Measurements from ENCODE around the gene HOXA3.

HOXA3 gene

GRCh38 chr7:27103489-27104226, 48.7 kb downstream of the HOXA3 start:
- no peak for DNase-seq
- in situ Hi-C loops (cut with HindIII; ENCODE audit: low pct_ligation_motif_present, low pct_unique_long_range_greater_than_20kb, low sequenced_read_pairs) = no loop called here

- DNase-seq = no peak
These were observed 49.6 kb downstream of the HOXA3 start, which contains the start of gene HOXA2 for GRCh38 chr7:27102581-27103442. Gene HOXA2 (minus strand): TSS chr7:27102683. CDS start chr7:27102500, 183 bp downstream.

GRCh38 chr7:27101957-27102580, 50.3 kb downstream of the HOXA3 start:
- in situ Hi-C loops (cut with HindIII; ENCODE audit: low pct_ligation_motif_present, low pct_unique_long_range_greater_than_20kb, low sequenced_read_pairs) = no loop called here
- DNase-seq = no peak

More at GRCh38 chr7:27102581-27103442, 49.6 kb downstream of the HOXA3 start, which contains the start of gene HOXA2:
- in situ Hi-C loops (cut with HindIII; ENCODE audit: low pct_ligation_motif_present, low pct_unique_long_range_greater_than_20kb, low sequenced_read_pairs) = no loop called here

GRCh38 chr7:27101171-27101956, 51.0 kb downstream of the HOXA3 start:
- DNase-seq = no peak
- in situ Hi-C loops (cut with HindIII; ENCODE audit: low pct_ligation_motif_present, low pct_unique_long_range_greater_than_20kb, low sequenced_read_pairs) = no loop called here

GRCh38 chr7:27100694-27101170, 51.7 kb downstream of the HOXA3 start:
- in situ Hi-C loops (cut with HindIII; ENCODE audit: low pct_ligation_motif_present, low pct_unique_long_range_greater_than_20kb, low sequenced_read_pairs) = no loop called here
- no peak for DNase-seq

GRCh38 chr7:27099453-27100370, 52.7 kb downstream of the HOXA3 start:
- in situ Hi-C loops (cut with HindIII; ENCODE audit: low pct_ligation_motif_present, low pct_unique_long_range_greater_than_20kb, low sequenced_read_pairs) = no loop called here
- no peak for DNase-seq

- in situ Hi-C loops (cut with HindIII; ENCODE audit: low pct_ligation_motif_present, low pct_unique_long_range_greater_than_20kb, low sequenced_read_pairs) = no loop called here
- peak; percentile 82 for DNase-seq
These were observed 53.6 kb downstream of the HOXA3 start for GRCh38 chr7:27098578-27099451.

GRCh38 chr7:27097686-27098577, 54.5 kb downstream of the HOXA3 start:
- DNase-seq = peak; percentile 76
- in situ Hi-C loops (cut with HindIII; ENCODE audit: low pct_ligation_motif_present, low pct_unique_long_range_greater_than_20kb, low sequenced_read_pairs) = no loop called here

- in situ Hi-C loops (cut with HindIII; ENCODE audit: low pct_ligation_motif_present, low pct_unique_long_range_greater_than_20kb, low sequenced_read_pairs) = no loop called here
- peak; percentile 70 for DNase-seq
These were observed 55.4 kb downstream of the HOXA3 start for GRCh38 chr7:27096768-27097514.

GRCh38 chr7:27095897-27096767, 56.3 kb downstream of the HOXA3 start, which contains the start of gene HOXA1:
Gene HOXA1 (minus strand): TSS chr7:27096000. CDS start chr7:27095912, 88 bp downstream.
- peak; percentile 99 for DNase-seq
- in situ Hi-C loops (cut with HindIII; ENCODE audit: low pct_ligation_motif_present, low pct_unique_long_range_greater_than_20kb, low sequenced_read_pairs) = no loop called here

- no peak for DNase-seq
- in situ Hi-C loops (cut with HindIII; ENCODE audit: low pct_ligation_motif_present, low pct_unique_long_range_greater_than_20kb, low sequenced_read_pairs) = no loop called here
These were observed 57.1 kb downstream of the HOXA3 start for GRCh38 chr7:27095050-27095896.

- DNase-seq = no peak
- in situ Hi-C loops (cut with HindIII; ENCODE audit: low pct_ligation_motif_present, low pct_unique_long_range_greater_than_20kb, low sequenced_read_pairs) = no loop called here
These were observed 57.9 kb downstream of the HOXA3 start for GRCh38 chr7:27094304-27095049.

Measured in ACHN (cell line).